MM.1S (cell line): ENCODE results near the gene TRAPPC6A.

ENCODE experiments used
- DNase-seq: peaks from one replicate; pipeline ENCODE4 v3.0.0-alpha.2; 2015
- H2AFZ ChIP-seq: fragments of 300-600 bp; sonication (generic); 2 replicates; pipeline ENCODE4 v1.6.0; 2016; ENCODE audit warnings: antibody characterized with exemption, low read length
- H3F3A ChIP-seq: fragments of 300-600 bp; sonication (generic); 2 replicates; pipeline ENCODE4 v1.6.1; 2016; ENCODE audit warnings: mild to moderate bottlenecking, antibody characterized with exemption, low read length, moderate library complexity, mixed read lengths; ENCODE audit not compliant: insufficient read depth
- H3K27ac ChIP-seq: fragments of 300-600 bp; sonication (generic); 2 replicates; pipeline ENCODE4 v1.5.1; 2016; ENCODE audit warnings: mild to moderate bottlenecking, low read length
- H3K27me3 ChIP-seq: fragments of 300-600 bp; sonication (generic); replicated peaks from 2 replicates; pipeline ENCODE4 v1.6.0; 2016; ENCODE audit warnings: low read length; ENCODE audit not compliant: insufficient read depth
- H3K36me3 ChIP-seq: fragments of 300-600 bp; sonication (generic); replicated peaks from 2 replicates; pipeline ENCODE4 v1.6.1; 2016; ENCODE audit warnings: mild to moderate bottlenecking, low read length, mixed read lengths; ENCODE audit not compliant: insufficient read depth
- H3K4me1 ChIP-seq: fragments of 300-600 bp; sonication (generic); 2 replicates; pipeline ENCODE4 v1.6.1; 2016; ENCODE audit warnings: low read length, mixed read lengths
- H3K4me2 ChIP-seq: fragments of 300-600 bp; sonication (generic); 2 replicates; pipeline ENCODE4 v1.6.0; 2016; ENCODE audit warnings: low read depth, low read length
- H3K4me3 ChIP-seq: fragments of 300-600 bp; sonication (generic); 2 replicates; pipeline ENCODE4 v1.5.1; 2016; ENCODE audit warnings: low read length, mixed read lengths
- H3K79me2 ChIP-seq: fragments of 300-600 bp; sonication (generic); 2 replicates; pipeline ENCODE4 v1.6.1; 2016; ENCODE audit warnings: mixed run types, low read length, mixed read lengths
- H3K9ac ChIP-seq: fragments of 300-600 bp; sonication (generic); 2 replicates; pipeline ENCODE4 v1.6.1; 2016; ENCODE audit warnings: low read length, mixed read lengths
- H3K9me2 ChIP-seq: fragments of 300-600 bp; sonication (generic); replicated peaks from 2 replicates; pipeline ENCODE4 v1.6.1; 2016; ENCODE audit warnings: mild to moderate bottlenecking, low read length, mixed read lengths; ENCODE audit not compliant: insufficient read depth
- H3K9me3 ChIP-seq: fragments of 300-600 bp; sonication (generic); replicated peaks from 2 replicates; pipeline ENCODE4 v1.6.1; 2016; ENCODE audit warnings: mild to moderate bottlenecking, low read length, mixed read lengths; ENCODE audit not compliant: insufficient read depth
- H4K20me1 ChIP-seq: fragments of 300-600 bp; sonication (generic); 2 replicates; pipeline ENCODE4 v1.6.1; 2016; ENCODE audit warnings: mild to moderate bottlenecking, low read length, moderate library complexity, mixed read lengths; ENCODE audit not compliant: insufficient read depth
- EZH2 ChIP-seq: fragments of 300-600 bp; sonication (generic); optimal IDR thresholded peaks from 2 replicates; pipeline ENCODE3; 2017; ENCODE audit warnings: low read depth, mild to moderate bottlenecking, antibody characterized with exemption, low read length, mixed read lengths
- EZH2phosphoT487 ChIP-seq: fragments of 300-600 bp; sonication (generic); IDR thresholded peaks from 2 replicates; pipeline ENCODE4 v1.6.1; 2018; ENCODE audit warnings: antibody characterized with exemption, low read length
- TF ChIP-seq, protein P1 (sequence below): fragments of 300-600 bp; sonication (generic); IDR thresholded peaks from 2 replicates; pipeline ENCODE4 v1.5.1; 2016; ENCODE audit warnings: antibody characterized with exemption, low read length, mixed read lengths

The TRAPPC6A gene

DNA sequence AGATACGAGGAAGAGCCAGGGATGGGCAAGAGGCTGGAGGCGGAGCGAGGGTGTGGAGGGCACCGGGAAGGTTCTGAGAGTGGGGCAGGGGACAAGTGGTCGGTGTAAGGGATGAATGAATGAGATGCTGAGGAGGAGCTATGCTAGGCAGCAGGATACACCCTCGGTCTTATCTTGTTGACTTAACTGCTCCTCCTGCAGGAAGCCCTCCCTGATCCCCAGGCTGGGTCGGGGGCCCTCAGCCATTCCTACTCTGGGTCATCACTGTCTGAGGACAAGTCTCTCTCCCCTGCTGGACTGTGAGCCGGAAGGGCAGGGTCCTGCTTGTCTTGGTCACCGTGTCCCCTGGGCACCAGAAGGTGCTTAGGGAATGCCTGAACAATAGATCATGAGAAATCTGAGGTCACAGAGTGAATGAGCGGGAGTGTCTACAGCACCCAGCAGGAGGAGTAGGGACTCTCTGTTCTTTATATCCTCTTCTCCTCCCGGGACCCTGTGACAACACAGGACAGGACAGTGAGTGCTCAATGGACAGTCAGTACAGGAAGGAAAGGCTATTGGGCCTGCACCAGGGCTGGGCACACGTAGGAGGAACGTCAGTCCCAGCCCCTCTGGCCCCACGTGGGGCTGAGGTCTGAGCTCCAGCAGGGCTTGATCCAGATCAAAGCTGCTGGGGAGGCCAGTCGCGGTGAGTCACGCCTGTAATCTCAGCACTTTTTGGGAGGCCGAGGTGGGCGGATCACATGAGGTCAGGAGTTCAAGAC, 23.8 kb downstream of the TRAPPC6A start:
- no peak for DNase-seq
- Histone ChIP-seq H2AFZ (no peak overlapping the region), H3K4me3 (no peak overlapping the region), H3K27me3 (peaks cover 16% of the 10 kb centered on the region), H3F3A (no peaks in the 10 kb centered on the region), H3K4me1 (no peaks in the 10 kb centered on the region), H4K20me1 (no peaks in the 10 kb centered on the region), H3K79me2 (no peaks in the 10 kb centered on the region), H3K9ac (no peak overlapping the region), H3K4me2 (no peak overlapping the region), H3K36me3 (no peaks in the 10 kb centered on the region), H3K27ac (no peak overlapping the region), H3K9me3 (no peaks in the 10 kb centered on the region), H3K9me2 (no peaks in the 10 kb centered on the region)
- TF ChIP-seq EZH2 (no peak), EZH2phosphoT487 (no peak)
- TF ChIP-seq, protein P1, sequence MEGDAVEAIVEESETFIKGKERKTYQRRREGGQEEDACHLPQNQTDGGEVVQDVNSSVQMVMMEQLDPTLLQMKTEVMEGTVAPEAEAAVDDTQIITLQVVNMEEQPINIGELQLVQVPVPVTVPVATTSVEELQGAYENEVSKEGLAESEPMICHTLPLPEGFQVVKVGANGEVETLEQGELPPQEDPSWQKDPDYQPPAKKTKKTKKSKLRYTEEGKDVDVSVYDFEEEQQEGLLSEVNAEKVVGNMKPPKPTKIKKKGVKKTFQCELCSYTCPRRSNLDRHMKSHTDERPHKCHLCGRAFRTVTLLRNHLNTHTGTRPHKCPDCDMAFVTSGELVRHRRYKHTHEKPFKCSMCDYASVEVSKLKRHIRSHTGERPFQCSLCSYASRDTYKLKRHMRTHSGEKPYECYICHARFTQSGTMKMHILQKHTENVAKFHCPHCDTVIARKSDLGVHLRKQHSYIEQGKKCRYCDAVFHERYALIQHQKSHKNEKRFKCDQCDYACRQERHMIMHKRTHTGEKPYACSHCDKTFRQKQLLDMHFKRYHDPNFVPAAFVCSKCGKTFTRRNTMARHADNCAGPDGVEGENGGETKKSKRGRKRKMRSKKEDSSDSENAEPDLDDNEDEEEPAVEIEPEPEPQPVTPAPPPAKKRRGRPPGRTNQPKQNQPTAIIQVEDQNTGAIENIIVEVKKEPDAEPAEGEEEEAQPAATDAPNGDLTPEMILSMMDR, result no peak

DNA sequence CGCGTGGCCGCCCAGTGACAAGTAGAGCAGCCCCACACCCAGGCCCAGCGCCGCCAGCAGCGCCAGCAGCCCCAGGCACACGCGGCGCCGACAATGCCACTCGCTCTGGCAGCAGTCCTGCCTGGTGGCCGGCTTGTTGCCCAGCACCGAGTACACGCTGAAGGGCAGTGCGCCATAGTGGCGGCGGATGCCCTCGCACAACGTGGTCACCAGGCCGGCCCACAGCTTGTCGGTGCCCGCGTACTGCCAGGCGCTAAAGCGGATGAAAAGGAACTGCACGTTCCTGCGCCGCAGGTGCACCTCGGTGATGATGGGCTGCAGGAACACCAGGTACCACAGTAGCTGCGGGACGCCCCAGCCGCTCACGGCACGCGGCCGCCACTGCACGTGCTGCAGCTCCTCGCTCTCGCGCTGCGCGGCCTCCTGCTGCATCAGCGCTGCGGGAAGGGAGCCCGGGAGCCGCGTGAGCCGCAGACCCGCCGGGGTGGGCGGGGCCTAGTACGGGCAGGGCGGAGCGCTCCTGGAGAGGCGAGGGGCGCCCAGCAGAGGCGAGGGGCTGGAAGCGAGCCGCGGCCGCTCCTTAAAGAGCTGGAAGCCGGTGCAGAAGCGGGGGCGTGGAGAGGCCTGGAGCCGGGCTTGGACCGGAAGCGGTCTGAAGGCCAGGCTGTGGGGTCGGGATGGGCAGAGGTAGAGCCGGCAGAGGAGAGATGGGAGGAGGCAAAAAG, 24.5 kb downstream of the TRAPPC6A start:
- DNase-seq, result no peak
- Histone ChIP-seq H3K9me2 (no peaks in the 10 kb centered on the region), H4K20me1 (no peaks in the 10 kb centered on the region), H3K36me3 (no peaks in the 10 kb centered on the region), H2AFZ (no peak overlapping the region), H3F3A (no peaks in the 10 kb centered on the region), H3K27me3 (peaks cover 13% of the 10 kb centered on the region), H3K4me3 (no peak overlapping the region), H3K4me2 (no peak overlapping the region), H3K27ac (no peak overlapping the region), H3K4me1 (no peaks in the 10 kb centered on the region), H3K9ac (no peak overlapping the region), H3K9me3 (no peaks in the 10 kb centered on the region), H3K79me2 (no peaks in the 10 kb centered on the region)
- TF ChIP-seq EZH2, result no peak
- TF ChIP-seq EZH2phosphoT487, result no peak
- TF ChIP-seq, protein P1, result no peak

DNA sequence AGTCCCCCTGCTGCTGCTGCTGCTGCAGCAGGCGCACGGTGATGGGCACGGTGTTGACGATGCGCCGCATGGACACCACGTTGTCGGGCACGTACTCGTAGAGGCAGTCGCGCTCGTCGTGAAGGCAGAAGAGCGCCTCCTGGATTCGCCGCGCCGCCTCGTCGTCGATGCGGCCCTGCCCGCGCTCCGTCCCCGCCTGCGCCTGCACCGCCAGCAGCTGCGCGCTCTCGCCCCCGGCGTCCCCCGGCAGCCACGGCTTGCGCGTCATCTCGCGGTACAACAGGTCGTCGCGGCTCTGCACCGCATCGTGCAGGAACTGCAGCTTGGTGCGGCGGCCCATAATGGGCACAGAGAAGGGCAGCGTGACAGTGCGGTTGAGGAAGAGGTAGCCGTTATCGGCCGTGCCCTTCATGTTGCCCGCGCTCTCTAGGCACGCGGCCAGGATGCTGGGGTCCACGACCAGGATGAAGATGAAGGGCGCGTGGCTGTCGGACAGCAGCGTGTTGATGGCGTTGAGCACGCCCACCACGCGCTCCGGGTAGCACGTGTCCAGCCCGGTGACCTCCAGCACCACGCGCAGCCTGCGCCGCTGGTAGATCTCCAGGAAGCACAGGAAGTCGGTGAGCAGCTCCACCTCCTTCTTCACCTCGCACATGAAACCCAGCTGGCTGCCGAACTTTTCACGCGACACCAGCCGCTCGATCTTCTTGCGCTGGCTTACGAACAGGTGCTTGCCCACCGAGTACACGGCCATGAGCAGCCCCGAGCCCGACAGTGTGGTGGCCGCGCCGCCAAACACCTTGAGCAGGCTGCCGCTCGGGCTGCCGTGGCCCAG, 25.3 kb downstream of the TRAPPC6A start:
- no peaks in the 10 kb centered on the region for H3K4me1 ChIP-seq
- H3K9ac ChIP-seq, result no peak overlapping the region
- H3F3A ChIP-seq, result no peaks in the 10 kb centered on the region
- no peak overlapping the region for H3K4me2 ChIP-seq
- H3K27me3 ChIP-seq, result peaks cover 5% of the 10 kb centered on the region
- no peaks in the 10 kb centered on the region for H3K79me2 ChIP-seq
- no peak for DNase-seq
- no peak overlapping the region for H3K27ac ChIP-seq
- H3K4me3 ChIP-seq, result no peak overlapping the region
- H3K9me2 ChIP-seq, result no peaks in the 10 kb centered on the region
- H3K36me3 ChIP-seq, result no peaks in the 10 kb centered on the region
- TF ChIP-seq EZH2phosphoT487 (no peak), EZH2 (no peak)
- TF ChIP-seq, protein P1, result no peak
- no peaks in the 10 kb centered on the region for H4K20me1 ChIP-seq
- H3K9me3 ChIP-seq, result no peaks in the 10 kb centered on the region
- no peak overlapping the region for H2AFZ ChIP-seq
